Endothelial cell (in vitro differentiated cells): Measurements from ENCODE around the gene GMPR2. TPM values are rescaled to one million over a fixed set of nuclear protein-coding genes. Genes with fewer than 3 reads are reported as not detected.
A peak's percentile ranks its signal among the peaks of the same experiment; 100 is the strongest.

Experiments used
- DNase-seq: peaks from one replicate; pipeline ENCODE4 v3.0.0; 2021; ENCODE audit warnings: low spot score
- H3K27ac Mint-ChIP-seq: one replicate; pipeline ENCODE4 v1.8.0; 2021; ENCODE audit warnings: mixed read lengths, inconsistent platforms; ENCODE audit not compliant: unreplicated experiment
- H3K27me3 Mint-ChIP-seq: one replicate; pipeline ENCODE4 v1.8.0; 2021; ENCODE audit warnings: mild to moderate bottlenecking, moderate library complexity, mixed read lengths, inconsistent platforms; ENCODE audit not compliant: unreplicated experiment
- H3K36me3 Mint-ChIP-seq: one replicate; pipeline ENCODE4 v1.8.0; 2021; ENCODE audit warnings: mild to moderate bottlenecking, low read depth, mixed read lengths, inconsistent platforms; ENCODE audit not compliant: unreplicated experiment
- H3K4me1 Mint-ChIP-seq: one replicate; pipeline ENCODE4 v1.8.0; 2021; ENCODE audit warnings: mild to moderate bottlenecking, mixed read lengths, inconsistent platforms; ENCODE audit not compliant: unreplicated experiment
- H3K4me3 Mint-ChIP-seq: one replicate; pipeline ENCODE4 v1.8.0; 2021; ENCODE audit warnings: mild to moderate bottlenecking, mixed read lengths, inconsistent platforms; ENCODE audit not compliant: unreplicated experiment
- H3K9me3 Mint-ChIP-seq: one replicate; pipeline ENCODE4 v1.8.0; 2021; ENCODE audit warnings: mixed read lengths, inconsistent platforms; ENCODE audit not compliant: unreplicated experiment
- CTCF ChIP-seq: fragments of 200-600 bp; sonication (generic); IDR thresholded peaks from one replicate; pipeline ENCODE4 v1.5.0; 2021; ENCODE audit warnings: antibody characterized with exemption; ENCODE audit not compliant: unreplicated experiment
- total RNA-seq: library from RNA; stranded (reverse); fragmentation: NEBNext Ultra II Directional; extraction: Animal tissue kit (Norgen Biotek cat#: 25700); gene quantifications from one replicate; pipeline ENCODE4 v1.2.1, GENCODE V29; 2021; ENCODE audit not compliant: unreplicated experiment

GMPR2 gene
- total RNA-seq, 1 donor from 2014 or later: 61.3 TPM

- H3K4me1 Mint-ChIP-seq: peaks cover 17% of the 10 kb centered on the region
- no peak overlapping the region for H3K27ac Mint-ChIP-seq
- no peaks in the 10 kb centered on the region for H3K9me3 Mint-ChIP-seq
- H3K36me3 Mint-ChIP-seq: peaks cover 8% of the 10 kb centered on the region
- H3K4me3 Mint-ChIP-seq: no peak overlapping the region
- H3K27me3 Mint-ChIP-seq: peaks cover 10% of the 10 kb centered on the region
- no peak for TF ChIP-seq CTCF
- no peak for DNase-seq
Measured at GRCh38 chr14:24273422-24273998, 40.8 kb downstream of the GMPR2 start.

DNA sequence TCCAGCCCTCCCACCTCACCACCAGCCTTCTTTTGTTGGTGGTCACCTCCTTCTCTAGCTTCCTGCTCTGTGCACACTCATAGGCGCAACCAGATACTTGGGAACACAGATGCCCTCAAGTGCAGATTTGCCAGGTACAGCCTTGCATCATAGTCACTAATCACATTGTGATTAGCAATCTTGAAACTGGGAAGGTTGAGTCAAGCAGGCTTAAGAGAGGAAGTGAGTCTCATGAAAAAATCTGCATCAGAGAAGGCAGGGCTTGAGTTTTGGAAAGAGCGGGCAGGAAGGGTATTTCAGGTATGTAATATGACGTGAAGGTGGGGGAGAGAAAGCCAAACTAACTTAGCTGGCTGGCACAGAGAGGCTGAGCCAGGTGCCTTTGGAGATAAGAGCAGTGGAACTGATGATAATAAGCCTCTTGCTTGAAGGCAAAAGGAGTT lies 41.4 kb downstream of the GMPR2 start:
- H3K27me3 Mint-ChIP-seq: peaks cover 10% of the 10 kb centered on the region
- H3K36me3 Mint-ChIP-seq: peaks cover 8% of the 10 kb centered on the region
- no peak for DNase-seq
- no peak overlapping the region for H3K4me3 Mint-ChIP-seq
- no peak for TF ChIP-seq CTCF
- no peak overlapping the region for H3K27ac Mint-ChIP-seq
- H3K4me1 Mint-ChIP-seq: peaks cover 17% of the 10 kb centered on the region
- H3K9me3 Mint-ChIP-seq: no peaks in the 10 kb centered on the region

DNA sequence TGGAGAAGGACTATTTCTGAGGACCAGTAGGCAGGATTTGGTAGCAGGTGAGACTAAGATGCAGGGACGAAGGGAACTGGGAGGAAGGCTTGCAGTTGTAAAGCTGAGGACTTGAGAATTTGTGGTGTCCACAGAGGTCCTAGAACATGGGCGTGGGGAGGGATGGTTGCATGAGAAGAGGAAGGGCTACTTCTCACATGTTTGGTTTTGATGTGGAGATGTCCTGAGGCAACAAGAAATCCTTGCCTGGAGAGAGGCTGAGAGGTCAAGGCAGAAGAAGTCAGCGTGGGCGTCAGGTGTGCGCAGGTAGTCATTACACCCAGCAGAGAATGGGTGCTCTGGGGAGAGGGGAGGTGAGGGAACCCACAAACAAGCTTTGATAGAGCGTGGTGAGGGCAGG lies 44.3 kb downstream of the GMPR2 start:
- peaks cover 10% of the 10 kb centered on the region for H3K27me3 Mint-ChIP-seq
- TF ChIP-seq CTCF: no peak
- peaks cover 3% of the 10 kb centered on the region for H3K36me3 Mint-ChIP-seq
- H3K4me3 Mint-ChIP-seq: no peak overlapping the region
- no peak for DNase-seq
- H3K9me3 Mint-ChIP-seq: no peaks in the 10 kb centered on the region
- no peak overlapping the region for H3K27ac Mint-ChIP-seq
- H3K4me1 Mint-ChIP-seq: peaks cover 13% of the 10 kb centered on the region

DNA sequence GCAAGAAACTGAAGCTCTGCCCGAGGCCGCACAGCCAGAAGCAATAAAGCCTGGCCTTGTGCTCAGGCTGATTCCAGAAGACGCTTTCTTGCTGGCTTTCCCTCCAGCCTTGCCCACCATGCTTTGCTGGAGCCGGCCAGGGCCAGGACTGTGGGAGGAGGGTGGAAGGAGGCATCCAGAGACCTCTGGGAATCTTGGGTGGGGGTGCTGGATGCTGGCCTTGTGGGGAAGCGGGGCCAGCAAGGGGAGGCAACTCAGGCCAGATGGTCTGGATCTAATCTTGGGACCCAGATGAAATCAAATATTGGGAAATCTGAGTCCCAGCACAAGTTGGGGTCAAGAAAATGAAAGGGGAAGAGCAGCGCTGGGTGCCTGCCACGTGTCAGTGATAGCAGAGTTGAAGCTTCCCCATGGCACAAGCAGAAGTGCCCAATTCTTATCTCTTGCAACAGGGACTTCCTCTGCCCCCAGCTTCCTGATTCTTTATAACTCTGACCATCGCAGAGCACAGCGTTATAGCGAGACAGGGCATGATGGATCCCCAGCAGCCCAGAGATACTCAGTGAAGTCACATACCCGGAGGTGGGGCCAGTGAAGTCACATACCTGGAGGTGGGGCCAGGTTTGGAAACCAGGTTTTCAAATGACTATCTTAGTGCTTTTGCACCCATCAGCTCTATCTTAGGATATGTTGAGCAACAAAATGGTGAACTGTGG lies 45.0 kb downstream of the GMPR2 start:
- H3K36me3 Mint-ChIP-seq: peaks cover 3% of the 10 kb centered on the region
- H3K27ac Mint-ChIP-seq: no peak overlapping the region
- no peak for DNase-seq
- H3K4me1 Mint-ChIP-seq: peaks cover 8% of the 10 kb centered on the region
- TF ChIP-seq CTCF: no peak
- no peaks in the 10 kb centered on the region for H3K9me3 Mint-ChIP-seq
- no peak overlapping the region for H3K4me3 Mint-ChIP-seq
- H3K27me3 Mint-ChIP-seq: peaks cover 11% of the 10 kb centered on the region

DNA sequence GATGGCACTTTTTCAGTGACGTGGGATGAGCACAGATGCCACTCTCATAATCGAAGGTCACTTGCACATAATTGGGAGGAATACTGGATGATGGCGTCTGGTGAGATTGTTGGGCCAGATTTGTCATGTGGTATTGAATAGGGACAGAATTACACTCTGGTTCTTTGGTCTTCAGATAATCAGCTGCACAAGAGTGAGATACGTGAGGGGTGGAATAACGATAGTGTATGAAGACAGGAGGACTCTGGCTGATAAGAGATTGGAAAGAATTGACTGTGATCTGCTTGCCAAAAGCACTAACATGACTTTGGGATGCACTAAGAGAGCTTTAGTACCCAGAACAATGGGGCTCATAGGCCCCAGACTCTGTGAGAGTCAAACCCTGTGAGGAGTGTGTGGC lies 45.7 kb downstream of the GMPR2 start:
- Mint-ChIP-seq H3K4me3 (peak overlapping the region; percentile 16), H3K27ac (peak overlapping the region; percentile 26)
- TF ChIP-seq CTCF: no peak

More for the DNA sequence above, 45.7 kb downstream of the GMPR2 start:
- Mint-ChIP-seq H3K4me1 (peaks cover 8% of the 10 kb centered on the region), H3K27me3 (peaks cover 11% of the 10 kb centered on the region), H3K9me3 (no peaks in the 10 kb centered on the region), H3K36me3 (peaks cover 3% of the 10 kb centered on the region)
- no peak for DNase-seq
